GM12864 (cell line): ENCODE data around the gene NDUFB5.

Experiments used
- DNase-seq: peaks from one replicate; pipeline ENCODE4 v3.0.0-alpha.2; 2011; ENCODE audit warnings: low read depth
- H3K4me3 ChIP-seq: 2 replicates; pipeline ENCODE4 v1.5.1; 2011; ENCODE audit warnings: mild to moderate bottlenecking, low read depth, low read length, control low read depth
- TF ChIP-seq, protein P1 (sequence below): IDR thresholded peaks from 2 replicates; pipeline ENCODE4 v1.5.1; 2011; ENCODE audit warnings: low read depth, mild to moderate bottlenecking, moderate library complexity, low read length, control low read depth, inconsistent platforms; ENCODE audit errors: missing control alignments

Gene NDUFB5

GRCh38 chr3:179652447-179653095 is 48.0 kb downstream of the NDUFB5 start, which contains the start of gene USP13:
Gene USP13, plus strand, starts transcription at chr3:179653040. Its CDS starts 186 bp downstream, at chr3:179653226.
- TF ChIP-seq, protein P1, sequence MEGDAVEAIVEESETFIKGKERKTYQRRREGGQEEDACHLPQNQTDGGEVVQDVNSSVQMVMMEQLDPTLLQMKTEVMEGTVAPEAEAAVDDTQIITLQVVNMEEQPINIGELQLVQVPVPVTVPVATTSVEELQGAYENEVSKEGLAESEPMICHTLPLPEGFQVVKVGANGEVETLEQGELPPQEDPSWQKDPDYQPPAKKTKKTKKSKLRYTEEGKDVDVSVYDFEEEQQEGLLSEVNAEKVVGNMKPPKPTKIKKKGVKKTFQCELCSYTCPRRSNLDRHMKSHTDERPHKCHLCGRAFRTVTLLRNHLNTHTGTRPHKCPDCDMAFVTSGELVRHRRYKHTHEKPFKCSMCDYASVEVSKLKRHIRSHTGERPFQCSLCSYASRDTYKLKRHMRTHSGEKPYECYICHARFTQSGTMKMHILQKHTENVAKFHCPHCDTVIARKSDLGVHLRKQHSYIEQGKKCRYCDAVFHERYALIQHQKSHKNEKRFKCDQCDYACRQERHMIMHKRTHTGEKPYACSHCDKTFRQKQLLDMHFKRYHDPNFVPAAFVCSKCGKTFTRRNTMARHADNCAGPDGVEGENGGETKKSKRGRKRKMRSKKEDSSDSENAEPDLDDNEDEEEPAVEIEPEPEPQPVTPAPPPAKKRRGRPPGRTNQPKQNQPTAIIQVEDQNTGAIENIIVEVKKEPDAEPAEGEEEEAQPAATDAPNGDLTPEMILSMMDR: peak; percentile 4
- peak within 1 kb of the TSS; percentile 90 for H3K4me3 ChIP-seq
- peak; percentile 53 for DNase-seq

DNA sequence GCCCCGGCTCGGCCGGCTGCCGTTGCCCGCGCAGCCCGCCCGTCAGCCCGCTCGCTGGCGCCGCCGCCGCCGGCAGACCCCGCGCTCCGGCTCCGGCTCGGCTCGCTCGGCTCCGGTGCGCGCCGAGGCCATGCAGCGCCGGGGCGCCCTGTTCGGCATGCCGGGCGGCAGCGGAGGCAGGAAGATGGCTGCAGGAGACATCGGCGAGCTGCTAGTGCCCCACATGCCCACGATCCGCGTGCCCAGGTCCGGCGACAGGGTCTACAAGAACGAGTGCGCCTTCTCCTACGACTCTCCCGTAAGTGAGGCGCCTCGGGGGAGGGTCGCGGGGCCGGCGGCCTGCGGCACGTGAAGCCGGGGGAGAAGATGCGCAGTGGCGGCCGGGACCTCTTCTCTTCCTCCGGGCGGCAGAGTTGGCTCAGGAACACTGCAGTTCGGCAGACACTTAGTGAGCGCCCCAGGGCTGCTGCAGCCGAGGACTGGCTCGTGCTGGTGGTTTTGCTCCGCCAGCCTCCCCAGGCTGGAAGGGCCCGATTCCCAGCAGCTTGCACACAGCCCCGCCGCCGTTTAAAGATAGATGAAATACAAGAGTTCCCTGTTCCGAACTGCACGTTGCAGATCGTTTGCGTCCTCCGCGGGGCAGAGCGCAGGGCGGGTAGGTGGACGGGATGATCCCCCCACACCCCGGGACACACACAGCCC is 48.7 kb downstream of the NDUFB5 start:
- DNase-seq: peak; percentile 25
- peak overlapping the region; percentile 90 for H3K4me3 ChIP-seq
- TF ChIP-seq, protein P1: no peak

DNA sequence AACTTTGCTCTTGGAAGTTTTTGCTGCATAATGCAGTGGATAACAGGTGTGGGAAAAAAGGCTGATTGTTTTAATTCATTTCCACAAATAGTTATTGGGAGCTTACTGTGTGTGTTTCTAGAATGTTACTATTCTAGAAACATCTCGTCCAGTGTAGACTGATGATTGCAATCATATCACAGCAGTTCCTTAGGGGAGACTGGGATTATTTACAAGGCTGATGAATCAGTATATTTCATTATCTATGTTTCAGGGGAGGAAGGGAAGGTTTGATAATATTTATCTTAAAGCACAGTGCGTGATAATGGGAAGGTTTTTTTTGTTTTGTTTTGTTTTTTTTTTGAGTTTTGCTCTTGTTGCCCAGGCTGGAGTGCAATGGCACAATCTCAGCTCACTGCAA is 50.6 kb downstream of the NDUFB5 start:
- TF ChIP-seq, protein P1: no peak
- H3K4me3 ChIP-seq: no peak overlapping the region
- DNase-seq: no peak

- TF ChIP-seq, protein P1: no peak
- H3K4me3 ChIP-seq: no peak overlapping the region
- DNase-seq: no peak
Measured at GRCh38 chr3:179658606-179659005, 54.0 kb downstream of the NDUFB5 start.

DNA sequence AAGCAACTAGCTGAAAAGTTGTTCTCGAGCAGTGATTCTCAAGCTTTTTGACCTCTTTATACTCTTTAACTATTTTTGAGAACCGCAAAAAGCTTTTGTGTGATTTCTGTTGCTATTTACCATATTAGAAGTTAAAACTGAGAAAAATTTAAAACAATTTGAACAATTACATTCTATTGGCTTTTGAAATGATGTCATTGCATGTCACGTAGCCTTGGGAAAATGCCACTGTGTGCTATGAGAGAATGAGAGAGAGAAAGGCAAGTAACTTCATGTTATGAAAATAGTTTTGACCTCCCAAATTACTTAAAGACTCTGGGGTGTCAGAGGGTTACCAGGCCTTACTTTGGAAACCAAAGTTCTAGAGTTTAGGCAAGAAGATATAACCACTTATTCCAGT is 56.3 kb downstream of the NDUFB5 start:
- TF ChIP-seq, protein P1: no peak
- DNase-seq: no peak
- H3K4me3 ChIP-seq: no peak overlapping the region

GRCh38 chr3:179661777-179662176 is 57.2 kb downstream of the NDUFB5 start:
- TF ChIP-seq, protein P1: no peak
- no peak for DNase-seq
- no peak overlapping the region for H3K4me3 ChIP-seq
